GM10248 (cell line): ENCODE data around the gene IL1RAPL1.

ENCODE experiments used
- CTCF ChIA-PET: fragments of 300-600 bp; sonication (Branson Sonifier 250); formaldehyde crosslinking; extraction: SDS; loops from one replicate; lab custom pipeline; 2021; ENCODE audit warnings: antibody characterized with exemption; lab: Yijun Ruan, JAX
- POLR2A ChIA-PET: fragments of 350-650 bp; sonication (Branson Sonifier 250); formaldehyde crosslinking; extraction: SDS; loops from one replicate; lab custom pipeline; 2020; ENCODE audit warnings: antibody characterized with exemption; lab: Yijun Ruan, JAX
- DNase-seq: peaks from one replicate; pipeline ENCODE4 v3.0.0; 2012; ENCODE audit errors: extremely low spot score
- TF ChIP-seq, protein P1 (sequence below): IDR thresholded peaks from 2 replicates; pipeline ENCODE4 v1.5.1; 2012; ENCODE audit warnings: mild to moderate bottlenecking, low read depth; ENCODE audit errors: extremely low read depth, missing control alignments, control extremely low read depth

The IL1RAPL1 gene

DNA sequence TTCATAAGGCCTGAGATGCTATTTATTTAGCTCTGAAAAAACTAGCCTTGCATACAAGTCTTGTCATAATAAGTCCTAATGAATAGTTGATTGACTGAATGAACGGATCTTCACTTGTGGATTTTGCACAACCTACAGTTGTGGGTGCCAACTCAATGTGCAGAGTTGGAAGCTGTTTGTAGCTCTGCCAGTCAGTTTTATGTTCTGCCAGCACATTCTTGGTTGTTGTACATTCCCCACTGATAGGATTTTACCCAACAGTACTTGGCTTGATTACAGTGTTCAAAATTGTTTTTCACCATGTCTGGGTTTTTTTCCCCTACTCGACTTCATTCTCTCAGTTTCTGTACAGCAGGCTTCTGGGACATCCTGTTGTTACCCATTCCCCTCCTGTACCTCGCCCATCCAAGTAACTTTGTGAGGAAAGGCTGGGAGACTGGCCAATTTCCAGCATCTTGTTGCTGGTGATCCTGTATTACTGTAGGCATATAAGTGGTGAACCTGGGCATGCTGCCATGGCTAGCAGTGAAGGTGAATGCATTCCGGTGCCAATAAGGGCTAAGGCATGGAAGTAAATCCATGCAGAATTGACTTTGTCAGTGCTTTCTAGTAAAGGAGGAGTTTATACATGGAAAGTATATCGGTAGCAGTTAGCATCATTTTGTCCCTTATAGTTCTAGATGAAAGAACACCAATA, 22.8 kb downstream of the IL1RAPL1 start:
- CTCF ChIA-PET: no interaction called here
- TF ChIP-seq, protein P1, sequence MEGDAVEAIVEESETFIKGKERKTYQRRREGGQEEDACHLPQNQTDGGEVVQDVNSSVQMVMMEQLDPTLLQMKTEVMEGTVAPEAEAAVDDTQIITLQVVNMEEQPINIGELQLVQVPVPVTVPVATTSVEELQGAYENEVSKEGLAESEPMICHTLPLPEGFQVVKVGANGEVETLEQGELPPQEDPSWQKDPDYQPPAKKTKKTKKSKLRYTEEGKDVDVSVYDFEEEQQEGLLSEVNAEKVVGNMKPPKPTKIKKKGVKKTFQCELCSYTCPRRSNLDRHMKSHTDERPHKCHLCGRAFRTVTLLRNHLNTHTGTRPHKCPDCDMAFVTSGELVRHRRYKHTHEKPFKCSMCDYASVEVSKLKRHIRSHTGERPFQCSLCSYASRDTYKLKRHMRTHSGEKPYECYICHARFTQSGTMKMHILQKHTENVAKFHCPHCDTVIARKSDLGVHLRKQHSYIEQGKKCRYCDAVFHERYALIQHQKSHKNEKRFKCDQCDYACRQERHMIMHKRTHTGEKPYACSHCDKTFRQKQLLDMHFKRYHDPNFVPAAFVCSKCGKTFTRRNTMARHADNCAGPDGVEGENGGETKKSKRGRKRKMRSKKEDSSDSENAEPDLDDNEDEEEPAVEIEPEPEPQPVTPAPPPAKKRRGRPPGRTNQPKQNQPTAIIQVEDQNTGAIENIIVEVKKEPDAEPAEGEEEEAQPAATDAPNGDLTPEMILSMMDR: no peak
- POLR2A ChIA-PET: no interaction called here
- DNase-seq: no peak

DNA sequence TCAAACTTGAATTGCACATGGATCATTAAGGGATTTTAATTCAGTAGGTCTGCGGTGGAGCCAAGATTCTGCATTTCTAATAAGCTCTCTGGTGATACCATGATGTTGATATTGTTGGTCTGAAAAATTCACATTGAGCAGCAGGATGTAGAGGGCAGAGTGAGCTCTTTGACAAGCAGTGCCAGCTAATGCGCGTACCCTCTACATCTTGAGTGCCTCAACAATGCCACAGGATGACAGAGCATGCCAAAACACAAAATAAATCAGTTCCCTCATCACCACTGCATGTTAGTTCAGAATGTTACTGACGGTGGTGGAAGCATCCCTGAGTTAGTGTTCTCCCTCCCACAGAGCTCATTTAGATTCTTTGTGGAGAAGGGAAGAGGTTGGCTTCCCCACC, 23.5 kb downstream of the IL1RAPL1 start:
- DNase-seq: no peak
- TF ChIP-seq, protein P1: no peak
- ChIA-PET CTCF (no interaction called here), POLR2A (no interaction called here)

DNA sequence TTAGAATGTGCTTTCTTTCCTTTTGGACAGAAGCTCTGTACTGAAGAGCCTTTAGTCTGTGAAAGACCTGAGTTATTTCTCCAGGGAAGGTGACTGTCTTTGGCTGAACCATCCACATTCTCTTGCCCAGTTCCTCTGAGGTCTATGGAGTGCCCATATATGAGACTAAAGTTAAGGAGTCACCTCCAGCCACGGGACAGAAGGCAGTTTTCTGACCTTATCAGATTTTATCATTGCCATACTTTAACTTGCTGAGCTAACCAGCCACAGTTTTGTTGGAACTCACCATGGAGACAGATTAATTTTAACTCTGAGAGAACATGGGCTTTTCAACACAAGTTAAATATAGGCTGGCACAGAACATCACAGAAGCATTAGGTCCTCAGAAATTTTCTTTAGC, 26.3 kb downstream of the IL1RAPL1 start:
- DNase-seq: no peak
- ChIA-PET CTCF (no interaction called here), POLR2A (no interaction called here)
- TF ChIP-seq, protein P1: no peak

DNA sequence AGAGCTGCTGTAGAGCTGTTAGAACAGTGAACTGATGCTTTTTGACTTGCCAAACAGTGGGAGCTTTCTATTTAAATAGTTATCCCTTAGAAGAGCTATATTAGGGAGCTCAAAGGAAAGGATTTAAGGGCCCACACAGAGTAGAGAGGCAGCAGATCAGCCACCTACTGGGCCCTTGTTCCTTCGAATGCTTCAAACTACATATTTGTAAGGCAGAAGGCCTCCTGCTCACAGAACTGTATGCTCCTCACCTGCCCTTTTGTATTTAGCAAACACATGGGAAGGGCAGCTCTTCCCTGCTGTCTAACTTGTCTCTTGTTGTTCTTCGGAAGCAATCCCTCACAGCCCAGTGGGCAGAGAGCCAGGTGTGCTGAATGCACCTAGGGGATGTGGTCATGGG, 38.0 kb downstream of the IL1RAPL1 start:
- no peak for DNase-seq
- TF ChIP-seq, protein P1: no peak
- POLR2A ChIA-PET: no interaction called here
- CTCF ChIA-PET: interaction anchor here (0.8 kb wide), 1 partner anchor 9 kb away, joined by 3 read pairs; no protein-coding TSS in a partner anchor

DNA sequence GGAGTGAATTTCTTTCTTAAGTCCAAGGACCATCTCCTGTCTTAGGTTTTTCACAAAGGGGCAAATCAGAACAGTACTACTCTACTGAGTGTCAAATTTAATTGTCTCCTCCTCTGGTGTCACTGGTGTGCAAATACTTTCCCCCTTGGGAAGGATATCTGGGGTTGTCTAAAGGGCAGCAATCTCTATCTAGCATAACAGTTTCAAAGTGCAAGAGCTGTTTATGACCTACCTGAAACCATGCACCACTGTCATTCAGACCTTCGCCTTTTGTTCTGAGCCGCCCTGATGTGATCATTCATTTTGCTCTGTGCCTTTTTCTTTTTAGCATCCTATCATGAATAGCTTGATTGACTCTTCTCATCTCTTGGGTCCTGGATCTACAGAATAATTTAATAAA, 39.3 kb downstream of the IL1RAPL1 start:
- TF ChIP-seq, protein P1: no peak
- POLR2A ChIA-PET: no interaction called here

DNA sequence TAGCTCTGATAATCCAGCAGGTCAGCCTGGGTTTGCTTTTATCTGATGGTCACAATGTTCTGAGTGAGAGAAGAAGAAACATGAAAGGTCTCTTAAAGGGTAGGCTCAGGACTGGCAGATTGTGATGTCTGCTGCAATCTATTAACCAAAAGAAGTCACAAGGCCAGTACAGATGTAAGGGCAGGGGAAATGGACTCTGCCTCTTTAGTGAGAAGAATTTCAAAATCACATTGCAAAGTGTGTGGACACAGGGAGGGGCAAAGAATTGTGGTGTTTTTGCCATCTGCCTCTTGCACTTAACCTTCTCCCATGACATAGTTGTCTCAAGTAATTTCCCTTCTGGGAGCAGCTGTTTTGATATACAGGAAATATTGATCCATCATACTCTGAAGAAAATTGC, 40.9 kb downstream of the IL1RAPL1 start:
- POLR2A ChIA-PET: no interaction called here
- DNase-seq: no peak
- CTCF ChIA-PET: no interaction called here
- TF ChIP-seq, protein P1: no peak

More for the DNA sequence above, 39.3 kb downstream of the IL1RAPL1 start:
- CTCF ChIA-PET: interaction anchor here (1.3 kb wide), 1 partner anchor 35 kb away, joined by 3 read pairs; no protein-coding TSS in a partner anchor
- no peak for DNase-seq

DNA sequence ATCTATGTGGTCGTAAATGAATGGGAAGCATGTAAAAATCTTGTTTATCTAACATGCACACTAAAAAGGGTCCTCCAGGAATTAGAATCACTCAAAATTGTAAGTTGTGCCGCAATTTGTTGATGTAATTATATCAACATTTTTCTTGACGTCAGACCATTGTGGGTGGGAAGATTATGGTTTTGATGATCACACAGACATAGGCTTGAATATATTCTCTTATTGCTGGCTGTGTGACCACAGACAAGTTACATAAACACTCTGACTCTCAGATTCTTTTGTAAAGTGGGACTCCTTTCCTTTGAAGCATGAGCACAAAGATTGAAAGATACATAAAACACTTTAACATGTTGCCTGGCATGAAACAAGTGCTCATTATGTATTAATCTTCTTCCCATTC, 51.5 kb downstream of the IL1RAPL1 start:
- TF ChIP-seq, protein P1: no peak
- CTCF ChIA-PET: no interaction called here

More for the DNA sequence above, 51.5 kb downstream of the IL1RAPL1 start:
- POLR2A ChIA-PET: no interaction called here
- no peak for DNase-seq
